ENCODE measurements around the gene RNF213. TPM values are rescaled to one million over a fixed set of nuclear protein-coding genes. Genes with fewer than 3 reads are reported as not detected.
A peak's percentile ranks its signal among the peaks of the same experiment; 100 is the strongest.

RNF213 gene
- 100 to 1,000 TPM; 205 to 289 (median 262) TPM for total RNA-seq

- Mint-ChIP-seq H3K4me1 (ENCODE audit: low read depth) (peaks cover 64% of the 10 kb centered on the region), H3K36me3 (ENCODE audit: insufficient read depth) (peaks cover 11% of the 10 kb centered on the region), H3K9me3 (no peaks in the 10 kb centered on the region), H3K27me3 (ENCODE audit: low read depth) (no peaks in the 10 kb centered on the region), H3K4me3 (peak within 1 kb of the TSS; percentile 93)
- ATAC-seq (peak; percentile 12 to 18), DNase-seq (peak; percentile 37)
These were observed at the start of gene RNF213 for GRCh38 chr17:80260791-80261158. Gene RNF213 (plus strand): TSS chr17:80260852. CDS start chr17:80263682, 2,830 bp downstream.

DNA sequence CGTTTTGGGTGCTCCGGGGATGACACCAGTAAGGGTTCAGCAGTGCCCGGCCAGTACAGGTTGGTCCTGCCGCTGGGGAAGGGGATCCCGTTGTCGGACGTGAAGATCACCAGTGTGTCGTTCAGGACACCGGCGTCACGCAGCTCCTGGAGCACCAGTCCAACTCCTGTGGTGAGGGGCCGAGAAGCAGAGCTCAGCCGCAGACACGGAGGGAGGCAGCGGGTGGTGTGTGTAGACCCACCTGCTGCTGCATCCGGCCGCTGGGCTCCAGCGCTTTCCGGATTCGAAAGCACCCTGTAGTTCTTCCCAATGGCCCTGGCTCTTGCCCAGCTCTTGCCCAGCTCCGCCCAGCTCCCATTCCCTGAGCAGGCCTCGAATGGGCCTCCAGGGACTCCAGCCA is 48.5 kb upstream of the RNF213 start:
- Mint-ChIP-seq H3K27me3 (ENCODE audit: low read depth) (no peaks in the 10 kb centered on the region), H3K9me3 (no peaks in the 10 kb centered on the region), H3K4me3 (no peak overlapping the region), H3K36me3 (ENCODE audit: insufficient read depth) (peaks cover 11% of the 10 kb centered on the region), H3K4me1 (ENCODE audit: low read depth) (peaks cover 5% of the 10 kb centered on the region)
- ATAC-seq (no peak), DNase-seq (no peak)

DNA sequence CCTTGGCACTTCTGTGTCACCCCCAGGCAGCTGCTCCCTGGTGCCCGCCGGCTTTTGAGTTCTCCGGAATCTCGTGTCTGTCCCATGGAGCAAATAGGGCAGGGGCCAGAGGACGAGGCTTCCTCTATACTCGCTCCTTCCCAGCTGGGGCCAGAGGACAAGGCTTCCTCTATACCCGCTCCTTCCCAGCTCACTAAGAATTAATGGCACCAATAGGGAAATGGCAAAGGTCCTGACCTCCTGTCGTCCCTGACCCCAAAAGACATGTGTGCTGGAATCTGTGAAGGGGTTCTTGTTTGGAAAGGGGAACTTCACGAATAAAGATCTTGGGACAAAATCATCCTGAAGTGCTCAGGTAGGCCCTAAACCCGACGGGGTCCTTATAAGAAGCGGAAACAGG is 48.1 kb upstream of the RNF213 start:
- ATAC-seq (no peak), DNase-seq (no peak)
- Mint-ChIP-seq H3K9me3 (no peaks in the 10 kb centered on the region), H3K27me3 (ENCODE audit: low read depth) (no peaks in the 10 kb centered on the region), H3K4me1 (ENCODE audit: low read depth) (peaks cover 9% of the 10 kb centered on the region), H3K36me3 (ENCODE audit: insufficient read depth) (peaks cover 13% of the 10 kb centered on the region), H3K4me3 (no peak overlapping the region)

GRCh38 chr17:80212962-80213642 is 47.5 kb upstream of the RNF213 start:
- no peak for DNase-seq
- peaks cover 17% of the 10 kb centered on the region for H3K36me3 Mint-ChIP-seq (ENCODE audit: insufficient read depth)
- no peaks in the 10 kb centered on the region for H3K27me3 Mint-ChIP-seq (ENCODE audit: low read depth)
- H3K4me1 Mint-ChIP-seq (ENCODE audit: low read depth) = peaks cover 14% of the 10 kb centered on the region
- no peak for ATAC-seq
- H3K9me3 Mint-ChIP-seq = no peaks in the 10 kb centered on the region
- H3K4me3 Mint-ChIP-seq = no peak overlapping the region

DNA sequence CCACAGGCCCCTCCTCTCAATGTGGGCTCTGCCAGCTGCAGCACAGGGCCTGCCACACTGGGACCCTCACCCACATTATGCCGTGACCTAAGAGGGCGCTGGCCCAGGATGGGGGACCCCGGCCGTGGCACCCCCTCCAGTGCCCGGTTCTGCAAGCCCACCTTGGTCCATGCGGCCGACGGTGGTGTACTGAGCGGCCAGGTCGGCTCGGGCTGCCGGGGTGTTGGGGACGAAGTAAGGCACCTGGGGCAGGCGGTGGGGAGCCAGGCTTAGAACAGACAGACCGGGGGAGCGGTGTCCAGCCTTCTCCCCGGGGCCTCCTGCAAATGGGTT is 47.0 kb upstream of the RNF213 start:
- Mint-ChIP-seq H3K4me1 (ENCODE audit: low read depth) (peaks cover 19% of the 10 kb centered on the region), H3K4me3 (no peak overlapping the region), H3K36me3 (ENCODE audit: insufficient read depth) (peaks cover 17% of the 10 kb centered on the region), H3K27me3 (ENCODE audit: low read depth) (no peaks in the 10 kb centered on the region), H3K9me3 (no peaks in the 10 kb centered on the region)
- ATAC-seq (no peak), DNase-seq (no peak)

DNA sequence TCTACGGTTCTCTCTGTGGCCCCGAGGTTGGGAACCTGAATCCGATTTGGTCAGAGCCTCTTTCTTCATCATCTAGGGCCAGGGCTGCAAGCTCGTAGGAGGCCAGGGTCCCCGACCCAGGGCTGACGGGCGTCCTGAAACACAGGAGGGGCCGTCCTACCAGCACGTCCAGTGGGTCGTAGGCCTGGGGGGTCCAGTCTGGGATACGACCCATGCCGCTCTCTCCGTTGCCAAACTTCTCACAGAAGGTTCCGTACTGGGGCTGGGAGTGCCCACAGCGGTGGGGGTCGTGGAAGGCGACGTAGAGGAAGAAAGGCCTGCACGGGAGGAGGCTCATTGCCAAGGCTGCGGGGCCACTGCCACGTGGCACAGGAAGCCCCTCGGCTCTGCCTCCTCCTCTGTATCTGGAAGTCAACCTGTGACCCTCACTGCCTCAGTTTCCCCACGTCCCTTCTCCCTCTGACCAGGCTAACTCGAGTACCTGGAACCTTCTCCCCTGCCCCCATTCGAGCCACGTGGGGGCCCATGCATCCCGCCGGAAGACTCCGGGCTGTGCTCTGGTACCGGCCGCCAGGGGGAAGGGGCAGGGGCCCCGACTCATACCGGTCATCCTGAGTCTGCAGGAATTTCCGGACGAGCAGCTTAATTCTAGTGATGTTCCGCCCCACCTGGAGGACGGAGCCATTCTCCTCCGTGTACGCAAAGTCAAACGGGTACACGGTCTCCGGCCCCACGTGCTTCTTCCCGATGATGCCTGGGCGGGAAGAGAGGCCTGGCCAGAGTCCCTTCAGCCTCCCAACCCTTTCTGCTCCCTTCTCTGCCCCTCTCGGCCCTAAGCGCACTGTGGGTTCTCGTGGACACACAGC is 46.4 kb upstream of the RNF213 start:
- no peak for ATAC-seq
- Mint-ChIP-seq H3K27me3 (ENCODE audit: low read depth) (no peaks in the 10 kb centered on the region), H3K4me3 (no peak overlapping the region), H3K9me3 (no peaks in the 10 kb centered on the region), H3K4me1 (ENCODE audit: low read depth) (peaks cover 23% of the 10 kb centered on the region), H3K36me3 (ENCODE audit: insufficient read depth) (peaks cover 17% of the 10 kb centered on the region)
- no peak for DNase-seq

DNA sequence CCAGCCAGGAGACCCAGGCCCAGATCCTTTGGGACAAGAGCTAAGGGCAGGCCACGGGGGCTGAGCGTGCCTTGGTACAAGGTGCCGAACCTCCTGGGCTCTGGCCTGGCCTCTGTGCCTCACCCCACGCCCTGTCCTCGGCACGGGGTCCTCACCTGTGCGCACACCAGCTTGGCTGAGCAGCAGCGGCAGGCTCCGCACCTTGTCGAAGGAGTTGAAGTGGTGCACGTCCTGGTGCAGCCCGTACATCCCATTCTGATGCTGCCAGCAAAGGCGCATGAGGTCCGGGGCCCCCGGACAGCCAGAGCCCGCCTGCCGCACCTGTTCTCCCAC is 45.8 kb upstream of the RNF213 start:
- DNase-seq (no peak), ATAC-seq (no peak)
- peaks cover 17% of the 10 kb centered on the region for H3K36me3 Mint-ChIP-seq (ENCODE audit: insufficient read depth)
- no peak overlapping the region for H3K4me3 Mint-ChIP-seq
- no peaks in the 10 kb centered on the region for H3K9me3 Mint-ChIP-seq
- H3K4me1 Mint-ChIP-seq (ENCODE audit: low read depth) = peaks cover 26% of the 10 kb centered on the region
- H3K27me3 Mint-ChIP-seq (ENCODE audit: low read depth) = no peaks in the 10 kb centered on the region

GRCh38 chr17:80216473-80217456 is 43.9 kb upstream of the RNF213 start:
- H3K4me1 Mint-ChIP-seq (ENCODE audit: low read depth) = peaks cover 31% of the 10 kb centered on the region
- no peak for ATAC-seq
- H3K27me3 Mint-ChIP-seq (ENCODE audit: low read depth) = no peaks in the 10 kb centered on the region
- peaks cover 12% of the 10 kb centered on the region for H3K36me3 Mint-ChIP-seq (ENCODE audit: insufficient read depth)
- no peak overlapping the region for H3K4me3 Mint-ChIP-seq
- DNase-seq = no peak
- H3K9me3 Mint-ChIP-seq = no peaks in the 10 kb centered on the region

GRCh38 chr17:80217703-80218362 is 42.8 kb upstream of the RNF213 start:
- Mint-ChIP-seq H3K9me3 (no peaks in the 10 kb centered on the region), H3K36me3 (ENCODE audit: insufficient read depth) (peaks cover 12% of the 10 kb centered on the region)

GRCh38 chr17:80218391-80218790 is 42.3 kb upstream of the RNF213 start:
- no peaks in the 10 kb centered on the region for H3K9me3 Mint-ChIP-seq
- ATAC-seq (no peak), DNase-seq (no peak)
- H3K27me3 Mint-ChIP-seq (ENCODE audit: low read depth) = no peaks in the 10 kb centered on the region
- H3K4me1 Mint-ChIP-seq (ENCODE audit: low read depth) = peaks cover 42% of the 10 kb centered on the region
- H3K36me3 Mint-ChIP-seq (ENCODE audit: insufficient read depth) = peaks cover 18% of the 10 kb centered on the region
- H3K4me3 Mint-ChIP-seq = peak overlapping the region; percentile 91

More at GRCh38 chr17:80217703-80218362, 42.8 kb upstream of the RNF213 start:
- Mint-ChIP-seq H3K27me3 (ENCODE audit: low read depth) (no peaks in the 10 kb centered on the region), H3K4me1 (ENCODE audit: low read depth) (peaks cover 37% of the 10 kb centered on the region), H3K4me3 (no peak overlapping the region)
- DNase-seq = no peak
- ATAC-seq = no peak

GRCh38 chr17:80219013-80219762 is 41.5 kb upstream of the RNF213 start:
- Mint-ChIP-seq H3K4me1 (ENCODE audit: low read depth) (peaks cover 48% of the 10 kb centered on the region), H3K9me3 (no peaks in the 10 kb centered on the region), H3K4me3 (peak overlapping the region; percentile 91), H3K27me3 (ENCODE audit: low read depth) (no peaks in the 10 kb centered on the region), H3K36me3 (ENCODE audit: insufficient read depth) (peaks cover 22% of the 10 kb centered on the region)
- DNase-seq (peak; percentile 92), ATAC-seq (peak; percentile 89)

DNA sequence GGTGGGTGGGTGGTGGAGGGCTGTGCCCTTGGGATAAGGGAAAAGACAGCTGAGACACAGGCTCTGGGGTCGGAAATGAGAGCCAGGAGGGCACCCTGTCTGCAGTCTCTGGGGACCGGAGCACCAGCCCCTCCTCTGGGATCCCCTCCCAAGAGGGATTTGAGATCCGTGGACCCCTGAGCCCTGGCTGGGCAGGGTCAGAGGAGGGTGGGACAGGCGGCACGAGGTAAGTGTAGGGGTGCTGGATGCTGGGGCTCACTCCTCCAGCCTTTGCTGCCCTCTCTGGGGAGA is 40.9 kb upstream of the RNF213 start:
- H3K4me3 Mint-ChIP-seq = peak overlapping the region; percentile 91
- peaks cover 22% of the 10 kb centered on the region for H3K36me3 Mint-ChIP-seq (ENCODE audit: insufficient read depth)
- H3K27me3 Mint-ChIP-seq (ENCODE audit: low read depth) = no peaks in the 10 kb centered on the region
- no peaks in the 10 kb centered on the region for H3K9me3 Mint-ChIP-seq
- ATAC-seq = peak; percentile 29 to 32
- no peak for DNase-seq
- peaks cover 49% of the 10 kb centered on the region for H3K4me1 Mint-ChIP-seq (ENCODE audit: low read depth)

DNA sequence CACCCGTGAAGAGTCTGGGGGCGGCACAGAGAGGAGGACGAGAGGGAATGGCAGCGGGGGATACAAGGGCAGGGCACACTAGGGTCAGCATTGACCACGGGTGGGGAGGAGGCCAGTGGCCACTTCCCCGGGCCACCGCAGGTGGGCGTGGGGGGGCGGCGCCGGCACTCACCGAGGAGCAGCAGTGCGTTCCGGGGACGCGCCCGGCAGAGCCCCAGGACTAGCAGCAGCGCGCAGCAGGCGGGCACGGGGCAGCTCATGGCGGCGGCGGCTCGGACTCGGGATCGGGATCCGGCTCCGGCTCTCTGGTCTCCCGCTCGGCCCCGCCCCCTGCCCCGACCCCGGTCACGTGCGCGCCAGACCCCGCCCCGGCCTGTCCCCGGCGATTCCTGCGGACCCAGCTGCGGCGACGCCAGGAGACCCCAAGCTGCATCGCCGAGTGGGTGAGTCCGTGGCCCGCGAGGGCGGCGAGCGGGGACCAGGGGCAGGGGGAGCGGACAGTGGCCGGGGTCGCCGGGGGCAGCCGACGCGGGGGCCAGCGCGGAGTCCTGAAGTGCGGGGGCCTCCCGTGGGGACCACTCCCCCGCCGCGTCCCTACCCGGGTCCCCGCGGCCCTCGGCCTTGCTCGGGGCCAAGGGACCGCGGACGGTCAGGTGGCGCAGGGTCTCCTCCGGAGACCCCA is 40.5 kb upstream of the RNF213 start, which contains the start of the genes SGSH and SLC26A11:
Gene SGSH (minus strand): TSS at position 280 of the 682 bp plus-strand sequence. CDS start 20 bp downstream, at position 260.
Gene SLC26A11 (plus strand): TSS at position 374 of the 682 bp plus-strand sequence. CDS start 1,134 bp downstream, outside the sequence.
- peaks cover 22% of the 10 kb centered on the region for H3K36me3 Mint-ChIP-seq (ENCODE audit: insufficient read depth)
- peak within 1 kb of the TSS; percentile 91 for H3K4me3 Mint-ChIP-seq
- H3K9me3 Mint-ChIP-seq = no peaks in the 10 kb centered on the region
- H3K27me3 Mint-ChIP-seq (ENCODE audit: low read depth) = no peaks in the 10 kb centered on the region
- peak; percentile 46 for DNase-seq
- peaks cover 49% of the 10 kb centered on the region for H3K4me1 Mint-ChIP-seq (ENCODE audit: low read depth)
- ATAC-seq = peak; percentile 67

All from activated T-cell treated with anti-CD3 and anti-CD28 coated beads, Interleukin-2, amount 50 U/mL, for 4 hours (primary cell).